ENCODE data around the gene DIP2B. TPM values are rescaled to one million over a fixed set of nuclear protein-coding genes. Genes with fewer than 3 reads are reported as not detected.

Gene DIP2B
- total RNA-seq, 1 donor from 2014 or later = 21.1 TPM

DNA sequence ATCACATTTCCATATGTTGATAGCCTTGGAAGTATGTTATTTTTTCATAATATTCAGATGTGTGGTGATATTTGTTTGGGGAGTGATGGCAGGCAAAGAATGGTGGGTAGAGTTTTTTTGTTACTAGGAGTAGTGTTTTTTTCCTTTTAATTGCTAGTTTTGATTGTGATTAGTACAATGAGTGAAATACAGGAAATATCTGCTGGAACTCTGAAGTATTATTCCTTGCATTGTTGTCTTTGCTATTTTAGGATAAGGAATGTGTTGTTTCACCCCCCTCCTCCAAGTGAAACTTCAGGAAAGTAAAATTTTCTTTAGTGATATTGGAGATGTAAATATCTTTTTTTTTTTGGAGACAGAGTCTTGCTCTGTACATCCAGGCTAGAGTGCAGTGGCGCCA lies 105.4 kb downstream of the DIP2B start:
- peaks cover 2% of the 10 kb centered on the region for H3K36me3 ChIP-seq (ENCODE audit: control insufficient read depth, insufficient read depth, low read length)
- TF ChIP-seq, protein P1, sequence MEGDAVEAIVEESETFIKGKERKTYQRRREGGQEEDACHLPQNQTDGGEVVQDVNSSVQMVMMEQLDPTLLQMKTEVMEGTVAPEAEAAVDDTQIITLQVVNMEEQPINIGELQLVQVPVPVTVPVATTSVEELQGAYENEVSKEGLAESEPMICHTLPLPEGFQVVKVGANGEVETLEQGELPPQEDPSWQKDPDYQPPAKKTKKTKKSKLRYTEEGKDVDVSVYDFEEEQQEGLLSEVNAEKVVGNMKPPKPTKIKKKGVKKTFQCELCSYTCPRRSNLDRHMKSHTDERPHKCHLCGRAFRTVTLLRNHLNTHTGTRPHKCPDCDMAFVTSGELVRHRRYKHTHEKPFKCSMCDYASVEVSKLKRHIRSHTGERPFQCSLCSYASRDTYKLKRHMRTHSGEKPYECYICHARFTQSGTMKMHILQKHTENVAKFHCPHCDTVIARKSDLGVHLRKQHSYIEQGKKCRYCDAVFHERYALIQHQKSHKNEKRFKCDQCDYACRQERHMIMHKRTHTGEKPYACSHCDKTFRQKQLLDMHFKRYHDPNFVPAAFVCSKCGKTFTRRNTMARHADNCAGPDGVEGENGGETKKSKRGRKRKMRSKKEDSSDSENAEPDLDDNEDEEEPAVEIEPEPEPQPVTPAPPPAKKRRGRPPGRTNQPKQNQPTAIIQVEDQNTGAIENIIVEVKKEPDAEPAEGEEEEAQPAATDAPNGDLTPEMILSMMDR (IDR thresholded peaks at IDR 0.05; ENCODE audit: insufficient read depth, low read length, severe bottlenecking) = no peak
- no peak overlapping the region for H3K4me3 ChIP-seq (ENCODE audit: low read depth, low read length)
- FAIRE-seq = no peak
- DNase-seq (ENCODE audit: low read depth) = no peak
- no peaks in the 10 kb centered on the region for H3K27me3 ChIP-seq (ENCODE audit: control insufficient read depth, insufficient read depth, low read length)

DNA sequence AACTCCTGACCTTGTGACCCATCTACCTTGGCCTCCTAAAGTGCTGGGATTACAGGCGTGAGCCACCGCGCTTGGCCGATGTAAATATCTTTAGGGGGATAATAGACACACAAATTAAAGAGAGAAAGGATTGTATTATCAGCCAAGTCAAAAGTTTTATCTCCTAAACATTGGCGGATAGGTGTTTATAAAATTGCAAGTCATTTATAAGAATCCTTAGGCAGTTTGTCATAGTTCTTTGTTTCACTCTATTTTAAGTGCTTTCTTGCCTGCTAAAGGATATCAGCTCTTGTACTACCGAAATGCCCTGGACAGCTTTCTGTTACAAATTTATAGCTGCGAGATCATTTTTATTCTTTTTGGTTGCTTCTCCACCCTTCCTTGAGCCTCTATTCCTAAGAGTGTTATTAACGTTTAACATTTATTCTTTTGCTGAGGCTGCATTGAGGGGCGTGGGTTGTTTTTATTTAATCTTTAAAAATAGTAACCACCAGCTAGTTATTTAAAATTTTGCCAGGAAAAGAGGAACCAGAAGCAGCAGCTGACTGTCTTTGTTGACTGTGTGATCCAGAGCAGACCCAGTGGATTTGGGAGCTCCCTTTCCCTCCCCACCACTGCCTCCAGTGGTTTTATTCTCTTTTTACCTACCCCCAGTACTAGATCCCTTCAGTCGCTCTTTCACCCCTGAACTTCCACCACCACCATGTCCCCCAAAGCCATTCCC lies 106.4 kb downstream of the DIP2B start:
- Histone ChIP-seq H3K27me3 (ENCODE audit: control insufficient read depth, insufficient read depth, low read length) (no peaks in the 10 kb centered on the region), H3K36me3 (ENCODE audit: control insufficient read depth, insufficient read depth, low read length) (peaks cover 1% of the 10 kb centered on the region), H3K4me3 (ENCODE audit: low read depth, low read length) (no peak overlapping the region)
- TF ChIP-seq, protein P1 (IDR thresholded peaks at IDR 0.05; ENCODE audit: insufficient read depth, low read length, severe bottlenecking) = no peak
- DNase-seq (ENCODE audit: low read depth) (no peak), FAIRE-seq (no peak)

DNA sequence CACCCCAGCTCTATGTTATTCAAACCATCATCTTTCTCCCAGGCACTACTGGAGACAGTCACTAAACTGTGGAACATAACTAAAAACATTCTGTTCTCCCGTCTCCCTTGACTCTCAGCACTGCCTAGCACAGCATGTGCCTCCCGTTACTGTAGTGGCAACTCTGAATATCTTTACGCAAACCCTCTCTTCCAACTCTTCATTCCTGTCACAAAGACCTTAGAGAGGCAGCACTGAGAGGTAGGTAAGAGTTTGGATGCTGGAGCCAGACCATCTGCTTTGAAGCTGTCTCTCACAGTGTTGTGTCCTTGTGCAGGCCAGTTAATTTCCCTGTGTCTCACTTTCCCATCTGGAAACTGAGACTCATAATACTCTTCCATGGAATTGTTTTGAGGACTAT lies 108.1 kb downstream of the DIP2B start:
- Histone ChIP-seq H3K4me3 (ENCODE audit: low read depth, low read length) (no peak overlapping the region), H3K36me3 (ENCODE audit: control insufficient read depth, insufficient read depth, low read length) (peaks cover 1% of the 10 kb centered on the region), H3K27me3 (ENCODE audit: control insufficient read depth, insufficient read depth, low read length) (no peaks in the 10 kb centered on the region)
- DNase-seq (ENCODE audit: low read depth) = no peak
- no peak for FAIRE-seq
- TF ChIP-seq, protein P1 (IDR thresholded peaks at IDR 0.05; ENCODE audit: insufficient read depth, low read length, severe bottlenecking) = no peak

DNA sequence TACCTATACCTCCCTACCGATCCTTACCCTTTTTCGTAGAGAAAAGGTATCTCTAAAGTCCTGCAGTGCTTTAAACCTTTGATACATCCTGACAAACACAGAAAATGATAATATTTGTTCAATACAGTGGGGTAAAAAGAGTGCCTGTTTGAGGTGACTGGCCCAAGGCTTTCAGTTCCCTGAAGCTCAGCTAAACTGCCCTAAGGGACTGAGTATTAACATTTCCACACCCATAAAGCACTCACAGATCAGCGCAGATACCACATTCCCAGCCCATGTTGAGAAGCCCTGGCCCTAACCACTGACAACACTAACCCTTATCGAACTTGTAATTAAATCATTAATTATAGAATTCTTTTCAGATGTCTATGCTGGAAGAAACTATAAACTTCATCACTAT lies 108.7 kb downstream of the DIP2B start:
- TF ChIP-seq, protein P1 (IDR thresholded peaks at IDR 0.05; ENCODE audit: insufficient read depth, low read length, severe bottlenecking) = no peak
- Histone ChIP-seq H3K27me3 (ENCODE audit: control insufficient read depth, insufficient read depth, low read length) (no peaks in the 10 kb centered on the region), H3K36me3 (ENCODE audit: control insufficient read depth, insufficient read depth, low read length) (peaks cover 1% of the 10 kb centered on the region), H3K4me3 (ENCODE audit: low read depth, low read length) (no peak overlapping the region)
- FAIRE-seq = no peak
- DNase-seq (ENCODE audit: low read depth) = no peak

DNA sequence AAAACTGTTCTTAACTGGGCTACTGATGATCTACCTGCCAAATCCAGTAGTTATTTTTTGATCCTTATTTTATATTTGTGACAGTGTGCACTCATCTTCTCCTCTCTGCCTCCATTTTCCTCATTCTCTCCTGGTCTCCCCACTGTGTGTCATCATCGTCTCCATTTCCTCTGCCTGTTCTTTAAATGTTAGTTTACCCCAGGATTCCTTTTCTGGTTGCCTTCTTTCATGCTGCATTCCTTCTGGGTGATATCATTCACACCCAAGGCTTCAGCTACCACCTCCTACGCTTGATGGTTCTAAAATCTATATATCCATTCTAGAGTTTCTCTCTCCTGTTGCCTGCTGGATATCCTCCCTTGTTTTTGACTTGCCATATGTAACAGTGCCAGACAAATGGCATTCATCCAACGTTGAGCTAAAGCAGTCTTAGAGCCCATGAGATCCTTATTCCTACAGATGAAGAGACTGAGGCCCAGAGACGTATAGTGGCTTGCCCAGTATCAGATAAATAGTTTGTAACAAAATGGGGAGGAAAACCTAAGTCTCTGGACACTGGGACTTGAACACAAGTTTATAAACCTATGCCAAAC lies 109.5 kb downstream of the DIP2B start:
- TF ChIP-seq, protein P1 (IDR thresholded peaks at IDR 0.05; ENCODE audit: insufficient read depth, low read length, severe bottlenecking) = no peak
- DNase-seq (ENCODE audit: low read depth) (peak; percentile 93), FAIRE-seq (no peak)
- H3K36me3 ChIP-seq (ENCODE audit: control insufficient read depth, insufficient read depth, low read length) = peaks cover 1% of the 10 kb centered on the region
- no peaks in the 10 kb centered on the region for H3K27me3 ChIP-seq (ENCODE audit: control insufficient read depth, insufficient read depth, low read length)
- H3K4me3 ChIP-seq (ENCODE audit: low read depth, low read length) = no peak overlapping the region
